ENCODE results near the gene SSH2.

The SSH2 gene

DNA sequence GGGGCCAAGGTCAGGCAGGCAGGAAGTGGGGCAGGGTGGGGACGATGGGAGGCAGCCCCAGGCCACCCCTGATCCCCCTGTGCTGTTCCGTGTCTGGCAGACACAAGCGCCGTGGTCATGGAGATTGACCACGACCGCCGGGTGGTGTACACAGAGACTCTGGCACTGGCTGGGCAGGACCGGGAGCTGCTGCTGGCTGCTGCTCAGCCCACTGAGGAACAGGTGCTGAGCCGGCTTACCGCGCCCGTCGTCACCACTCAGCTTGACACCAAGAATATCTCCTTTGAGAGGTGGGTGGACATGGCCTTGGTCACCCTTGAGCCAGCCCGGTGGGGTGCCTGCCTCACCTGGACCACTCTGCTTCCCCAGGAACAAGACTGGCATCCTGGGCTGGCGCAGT, 321.0 kb downstream of the SSH2 start:
- DNase-seq, result no peak

DNA sequence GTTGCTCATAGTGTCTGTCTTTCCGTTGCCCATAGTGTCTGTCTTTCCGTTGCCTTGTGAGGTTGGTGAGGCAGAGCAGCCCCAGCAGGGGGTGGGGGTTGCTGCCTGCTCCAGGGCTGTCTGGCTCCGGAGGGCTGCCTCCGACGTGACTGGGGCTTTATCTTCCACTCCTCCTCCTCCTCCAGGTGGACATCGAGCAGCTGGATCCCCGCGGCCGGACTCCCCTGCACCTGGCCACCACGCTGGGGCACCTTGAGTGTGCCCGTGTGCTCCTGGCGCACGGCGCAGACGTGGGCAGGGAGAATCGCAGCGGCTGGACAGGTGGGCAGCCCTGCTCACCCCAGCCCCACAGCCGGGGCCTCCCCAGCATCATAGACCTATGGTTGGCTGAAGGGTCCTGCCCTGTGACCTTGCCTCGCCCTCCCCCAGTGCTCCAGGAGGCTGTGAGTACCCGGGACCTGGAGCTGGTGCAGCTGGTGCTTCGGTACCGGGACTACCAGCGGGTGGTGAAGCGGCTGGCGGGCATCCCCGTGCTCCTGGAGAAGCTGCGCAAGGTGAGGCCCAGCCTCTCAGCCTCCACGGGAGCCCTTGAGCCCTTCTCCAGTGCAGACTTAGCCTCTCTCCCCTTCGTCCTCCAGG, 322.4 kb downstream of the SSH2 start:
- DNase-seq, result no peak

DNA sequence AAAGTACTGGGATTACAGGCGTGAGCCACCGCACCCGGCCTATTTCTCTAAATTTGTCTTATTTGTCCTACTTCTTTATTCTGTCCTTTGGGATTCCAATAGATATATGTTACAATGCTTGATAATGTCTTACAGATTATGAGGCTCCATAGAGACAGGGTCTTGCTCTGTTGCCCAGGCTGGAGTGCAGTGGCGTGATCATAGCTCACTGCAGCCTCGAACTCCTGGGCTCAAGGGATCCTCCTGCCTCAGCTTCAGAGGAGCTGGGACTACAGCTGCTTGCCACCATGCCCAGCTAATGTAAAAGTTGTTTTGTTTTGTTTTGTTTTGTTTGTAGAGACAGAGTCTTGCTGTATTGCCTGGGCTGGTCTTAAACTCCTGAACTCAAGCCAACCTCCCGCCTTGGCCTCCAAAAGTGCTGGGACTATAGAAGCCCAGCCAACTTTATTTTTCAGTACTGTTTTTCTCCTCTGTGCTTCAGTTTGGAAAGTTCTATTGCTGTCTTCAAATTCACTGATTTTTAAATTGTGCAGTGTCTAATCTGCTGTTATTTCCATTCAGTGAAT, 326.8 kb downstream of the SSH2 start:
- no peak for DNase-seq

DNA sequence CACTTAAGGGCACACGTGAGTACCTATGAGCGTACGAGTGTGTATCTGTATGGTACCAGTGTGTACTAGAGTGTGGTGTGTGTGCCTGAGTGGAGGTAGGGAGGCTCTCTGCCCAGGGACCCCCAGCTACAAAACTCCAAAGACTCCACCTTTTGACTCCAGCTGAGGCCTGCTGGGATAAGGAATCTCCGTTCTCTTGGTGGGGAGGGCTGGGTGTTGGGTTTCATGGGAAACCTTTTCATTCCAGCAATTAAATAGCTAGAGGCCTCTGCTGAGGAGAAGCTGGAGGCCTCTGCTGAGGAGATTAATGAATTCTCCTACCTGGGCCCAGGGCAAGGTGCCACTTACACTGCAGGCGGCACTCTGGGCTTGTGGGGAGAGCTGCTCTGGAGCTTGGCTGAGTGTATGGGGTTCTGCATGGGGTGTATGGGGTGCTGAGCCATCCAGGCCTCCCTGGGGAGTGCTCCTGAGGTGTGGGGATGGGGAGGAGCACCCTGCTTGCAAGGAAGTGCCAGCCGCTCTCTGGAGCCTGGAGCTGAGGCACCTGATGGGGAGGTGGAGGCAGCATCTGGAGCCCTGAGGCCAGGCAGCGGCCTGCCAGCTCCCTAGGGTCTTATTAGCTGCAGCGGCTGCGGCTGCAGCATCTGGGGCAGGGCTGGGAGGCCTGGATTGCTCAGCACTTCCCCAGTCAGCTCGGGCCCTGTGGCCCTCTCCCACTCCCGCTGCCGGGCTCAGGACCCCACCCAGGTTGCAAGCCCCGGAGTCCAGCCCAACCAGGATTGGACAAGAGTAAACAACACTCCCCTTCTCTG, 332.5 kb downstream of the SSH2 start:
- DNase-seq, result no peak

DNA sequence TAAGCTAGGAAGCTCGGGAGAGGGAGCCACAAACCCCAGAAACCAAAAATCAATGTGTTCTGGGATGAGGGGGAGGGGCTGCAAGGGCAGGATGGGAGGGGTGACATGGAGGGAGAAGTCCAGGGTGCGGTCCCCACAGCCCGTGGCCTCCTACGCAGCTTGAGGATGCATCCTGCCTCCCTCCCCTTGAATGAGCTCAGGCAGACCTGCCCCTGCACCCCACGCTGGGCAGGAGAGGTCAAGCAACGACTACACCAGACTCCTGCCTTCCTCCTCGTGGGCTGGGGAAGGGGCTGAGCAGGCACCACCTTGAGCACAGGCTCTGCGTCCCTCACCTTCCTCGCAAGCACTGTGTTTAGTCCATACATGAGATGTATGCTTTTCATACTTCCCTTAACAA, 333.2 kb downstream of the SSH2 start:
- no peak for DNase-seq

DNA sequence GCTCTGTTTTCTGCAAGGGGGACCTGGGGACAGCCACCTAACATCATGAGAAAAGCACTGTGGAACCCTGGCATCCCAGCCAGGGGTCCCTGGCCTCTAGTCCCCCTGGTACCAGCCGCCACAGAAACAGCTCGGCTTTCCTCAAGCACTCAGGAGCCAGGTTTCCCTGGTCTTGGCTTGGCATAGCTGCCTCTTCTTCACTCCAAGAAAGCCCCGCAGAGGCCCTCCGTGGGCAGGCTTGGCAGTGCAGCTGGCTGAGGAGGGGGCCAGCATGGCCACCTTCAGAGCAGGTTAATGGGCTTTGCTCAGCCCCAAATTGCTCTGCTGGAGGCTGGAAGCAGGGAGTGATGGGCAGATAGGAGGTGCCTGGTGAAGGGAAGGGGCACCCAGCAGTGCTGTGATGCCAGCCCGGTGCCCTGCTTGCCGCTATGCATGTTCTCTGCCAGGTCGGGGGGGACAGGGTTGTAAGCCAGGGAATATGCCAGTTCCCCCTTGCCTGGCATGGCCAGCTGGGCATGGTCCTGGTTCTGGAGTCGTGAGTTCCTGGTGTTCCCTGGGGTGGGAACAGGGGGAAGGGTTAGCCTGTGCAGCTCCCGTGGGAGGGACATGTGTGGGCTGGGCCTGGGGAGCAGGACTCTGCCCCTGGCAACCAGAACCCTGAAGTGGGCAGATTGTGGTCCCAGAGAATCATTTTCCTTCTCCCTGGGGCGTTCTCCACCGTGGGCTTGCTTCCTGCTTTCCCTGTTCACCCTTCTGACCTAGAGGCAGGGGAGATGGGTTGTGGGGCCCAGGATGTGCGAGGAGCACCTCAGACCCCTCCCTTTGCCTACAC, 333.9 kb downstream of the SSH2 start:
- DNase-seq, result no peak

DNA sequence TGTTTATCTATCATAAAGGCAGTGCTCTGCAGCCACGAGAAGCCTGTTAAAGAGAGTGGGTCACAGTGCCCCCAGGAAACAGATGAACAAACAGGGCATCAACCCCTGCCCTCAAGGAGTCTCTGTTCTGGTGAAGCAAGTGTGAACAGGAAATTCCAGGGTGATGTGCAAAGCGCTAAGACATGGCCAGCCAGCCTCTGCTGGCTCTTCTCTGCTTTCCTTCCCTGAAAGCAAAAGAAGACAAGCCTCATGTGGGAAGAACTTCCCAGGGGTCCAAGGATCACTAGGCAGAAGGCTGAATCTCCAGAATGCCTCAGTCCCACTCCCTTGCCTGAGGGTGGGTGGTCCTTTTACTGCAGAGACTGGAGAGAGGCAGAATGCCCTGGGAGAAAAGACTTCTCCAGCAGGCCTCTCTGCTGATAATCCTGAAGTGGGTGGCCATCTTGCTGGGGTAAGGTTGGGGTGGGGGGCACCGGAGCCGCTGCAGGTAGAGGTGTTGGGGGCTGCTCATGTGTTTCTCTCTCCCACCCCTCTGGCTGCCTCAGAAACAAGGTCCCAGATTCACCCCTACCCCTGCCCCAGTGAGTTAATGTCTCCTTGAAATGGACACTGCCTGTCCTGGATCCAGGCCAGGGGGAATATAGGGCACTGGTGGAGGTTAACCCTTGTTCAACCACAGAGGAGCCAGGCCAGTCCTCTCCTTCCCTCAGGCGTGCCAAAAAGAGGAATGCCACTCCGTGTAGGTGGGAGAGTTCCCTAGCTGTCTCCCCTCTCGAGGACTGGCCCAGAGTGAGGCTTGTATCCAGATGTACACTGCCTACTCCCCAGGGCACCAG, 334.7 kb downstream of the SSH2 start:
- DNase-seq, result peak; percentile 41

DNA sequence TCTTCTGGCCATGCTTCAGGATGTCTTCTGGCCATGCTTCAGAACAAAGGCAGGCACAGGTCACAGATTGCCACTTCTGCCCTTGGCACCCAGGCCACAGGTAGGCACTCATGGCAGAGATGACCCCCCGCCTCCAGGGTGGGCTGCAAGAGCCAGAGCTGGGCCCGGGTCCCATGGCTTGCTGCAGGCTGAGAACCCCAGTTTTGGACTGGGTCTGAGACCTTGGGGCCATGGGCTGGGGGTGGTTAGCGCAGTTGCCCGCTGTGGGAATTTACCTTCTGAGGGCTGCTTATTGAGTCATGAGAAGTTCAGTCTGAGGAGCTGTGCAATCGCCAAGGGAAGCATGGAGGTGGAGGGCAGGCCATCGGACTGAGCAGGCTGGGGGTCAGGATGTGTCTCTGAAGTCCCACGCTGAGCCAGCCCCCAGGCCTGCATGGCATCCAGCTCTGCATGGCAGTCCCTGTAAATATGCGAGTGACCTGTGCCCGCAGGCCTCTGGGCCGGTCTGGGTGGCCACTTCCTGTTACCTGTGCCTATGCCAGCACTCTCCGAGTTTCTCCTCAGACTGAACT, 335.4 kb downstream of the SSH2 start:
- DNase-seq, result no peak

DNA sequence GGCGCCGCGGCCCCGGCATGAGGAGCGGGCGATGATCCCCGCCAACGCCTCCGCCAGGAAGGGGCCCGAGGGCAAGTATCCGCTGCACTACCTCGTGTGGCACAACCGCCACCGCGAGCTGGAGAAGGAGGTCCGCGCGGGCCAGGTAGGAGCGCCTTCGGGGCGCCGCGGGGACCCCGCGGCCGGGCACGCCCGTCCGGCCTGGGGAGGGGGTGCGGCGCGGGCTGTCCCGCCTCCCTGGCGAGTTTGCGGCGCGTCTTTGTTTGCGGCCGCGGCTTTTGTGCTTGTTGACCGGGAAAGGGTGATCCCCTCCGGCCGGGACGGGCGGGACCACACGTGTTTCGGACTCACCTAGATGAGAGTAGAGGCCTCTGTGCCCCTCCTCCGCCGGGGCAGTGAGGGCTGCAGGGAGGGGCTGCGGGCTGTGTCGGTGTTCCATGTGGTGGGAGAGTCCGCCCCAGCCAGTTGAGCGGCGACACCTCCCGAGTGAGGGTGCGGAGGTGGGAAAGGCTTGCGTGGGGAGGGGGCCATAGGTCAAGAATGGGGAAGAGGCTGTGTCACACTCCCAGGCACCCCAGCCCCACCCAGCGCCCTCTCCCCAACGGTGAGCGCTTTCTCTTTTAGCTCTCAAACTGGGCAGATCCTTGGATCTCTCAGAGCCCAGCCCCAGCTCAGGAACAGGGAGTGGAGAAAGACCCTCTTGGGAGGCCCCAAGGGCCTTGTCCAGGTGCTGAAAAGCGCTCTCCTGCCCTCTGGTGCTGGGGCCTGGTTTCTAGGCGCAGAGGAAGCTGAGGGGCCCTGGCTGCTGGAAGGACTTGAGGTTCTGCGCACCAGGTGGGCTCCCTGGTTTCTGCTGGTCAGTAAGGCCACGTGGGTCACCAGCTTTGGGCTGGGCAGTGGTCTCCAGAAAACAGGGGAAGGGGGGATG, 336.2 kb downstream of the SSH2 start:
- no peak for DNase-seq

DNA sequence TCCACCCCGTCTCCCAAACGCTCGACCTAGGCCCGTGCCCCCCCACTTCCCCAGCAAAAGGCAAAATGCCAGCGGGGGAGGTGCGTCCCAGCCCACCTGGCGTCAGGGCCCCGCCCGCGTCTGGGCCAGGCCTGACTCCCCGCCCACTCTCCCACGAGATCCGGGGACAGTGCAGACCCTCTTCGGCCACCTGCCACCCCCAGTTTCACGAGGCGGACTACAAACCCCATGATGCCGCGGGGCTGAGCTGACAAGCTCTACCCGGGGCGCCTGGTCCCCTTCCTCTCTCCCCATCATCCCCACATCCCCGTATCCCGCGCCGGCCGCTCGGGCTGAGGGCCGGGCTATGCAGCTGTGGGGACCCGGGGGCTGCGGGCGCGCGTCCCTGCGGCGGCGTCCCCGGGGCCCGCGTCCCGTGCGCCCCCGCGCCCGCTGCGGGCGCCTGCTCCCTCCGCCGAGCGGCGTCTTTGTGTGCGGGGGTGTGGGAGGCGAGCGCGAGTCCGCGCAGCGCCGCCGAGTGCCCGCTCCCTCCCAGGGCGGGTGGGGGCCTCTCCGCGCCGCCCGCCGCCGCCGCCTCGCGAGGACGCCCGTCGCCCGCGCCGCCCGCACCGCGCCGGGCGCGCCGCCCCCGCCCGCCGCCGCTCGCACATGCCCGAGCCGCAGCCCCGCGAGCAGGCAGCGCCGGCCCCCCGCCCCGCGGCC, 337.0 kb downstream of the SSH2 start, which contains the start of gene ANKRD13B:
ANKRD13B (plus strand) TSS at position 283 of the 702 bp plus-strand sequence. CDS start 490 bp downstream, outside the sequence.
- DNase-seq, result no peak

DNA sequence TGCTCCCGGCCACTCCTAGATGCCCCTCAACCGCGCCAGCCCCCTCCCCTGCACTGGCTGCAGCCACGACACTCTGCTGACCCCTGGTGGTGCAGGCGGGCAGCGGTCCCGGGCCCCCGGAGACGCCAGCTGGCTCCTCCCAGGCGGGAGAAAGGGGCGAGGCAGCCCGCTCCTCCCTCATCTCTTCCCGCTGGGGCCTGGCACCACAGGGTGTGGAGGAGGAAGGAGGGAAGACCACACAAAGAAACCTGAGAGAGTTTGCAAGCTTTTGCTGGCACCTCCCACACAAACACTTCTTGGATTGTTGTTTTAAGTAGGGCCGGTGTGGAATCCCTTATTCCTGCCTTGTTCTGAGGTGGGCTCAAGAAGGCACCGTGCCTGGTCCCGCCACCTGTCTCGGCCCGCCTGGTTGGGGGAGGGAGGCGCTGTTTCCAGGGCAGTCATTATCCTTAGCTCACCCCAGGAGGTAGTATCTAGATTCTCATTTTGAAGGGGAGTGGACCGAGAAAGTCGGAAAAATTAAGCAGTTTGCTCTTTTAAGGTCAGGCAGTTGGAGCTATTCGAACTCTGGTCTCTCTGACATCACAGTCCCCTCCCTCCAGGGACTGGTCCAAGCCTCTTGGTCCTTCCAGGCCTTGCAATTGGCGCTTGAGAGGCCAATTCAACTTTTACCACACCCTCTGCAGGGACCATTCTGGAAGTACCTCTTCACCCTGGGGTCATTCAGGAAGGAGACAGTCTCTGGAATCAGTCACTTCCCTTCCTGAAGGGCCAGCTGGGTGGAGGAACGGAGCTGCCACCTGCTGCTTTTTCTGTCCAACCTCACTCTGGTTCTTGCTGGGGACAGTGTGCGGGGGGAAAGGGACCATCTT, 338.1 kb downstream of the SSH2 start:
- peak; percentile 78 for DNase-seq

DNA sequence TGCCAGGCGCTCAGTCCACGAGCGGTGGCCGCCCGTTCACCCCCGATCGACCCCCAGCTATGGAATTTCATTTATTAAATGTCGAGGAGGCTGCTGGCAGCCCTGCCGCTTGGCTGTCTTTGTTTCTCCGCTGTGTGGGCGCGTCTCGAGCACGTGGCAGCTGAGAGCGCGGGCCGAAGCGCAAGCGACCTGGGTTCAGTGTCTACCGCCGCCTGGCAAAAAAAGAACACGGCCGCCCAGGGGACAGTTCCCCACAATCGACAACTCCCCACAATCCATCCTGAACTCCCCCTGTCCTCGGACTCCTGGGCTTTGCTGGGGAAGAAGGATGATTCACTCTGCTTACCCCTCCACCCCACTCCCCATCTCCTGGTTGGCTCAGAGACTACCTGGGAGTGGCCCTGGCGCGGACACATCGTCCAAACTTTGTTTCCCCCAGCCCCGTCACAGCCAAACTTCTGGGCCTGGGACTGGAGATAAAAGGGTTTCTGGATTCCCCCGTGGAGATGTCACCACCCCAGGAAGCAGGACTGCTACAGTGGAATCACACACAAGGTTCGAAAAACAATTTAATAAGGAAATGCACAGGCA, 338.8 kb downstream of the SSH2 start:
- DNase-seq, result peak; percentile 73

DNA sequence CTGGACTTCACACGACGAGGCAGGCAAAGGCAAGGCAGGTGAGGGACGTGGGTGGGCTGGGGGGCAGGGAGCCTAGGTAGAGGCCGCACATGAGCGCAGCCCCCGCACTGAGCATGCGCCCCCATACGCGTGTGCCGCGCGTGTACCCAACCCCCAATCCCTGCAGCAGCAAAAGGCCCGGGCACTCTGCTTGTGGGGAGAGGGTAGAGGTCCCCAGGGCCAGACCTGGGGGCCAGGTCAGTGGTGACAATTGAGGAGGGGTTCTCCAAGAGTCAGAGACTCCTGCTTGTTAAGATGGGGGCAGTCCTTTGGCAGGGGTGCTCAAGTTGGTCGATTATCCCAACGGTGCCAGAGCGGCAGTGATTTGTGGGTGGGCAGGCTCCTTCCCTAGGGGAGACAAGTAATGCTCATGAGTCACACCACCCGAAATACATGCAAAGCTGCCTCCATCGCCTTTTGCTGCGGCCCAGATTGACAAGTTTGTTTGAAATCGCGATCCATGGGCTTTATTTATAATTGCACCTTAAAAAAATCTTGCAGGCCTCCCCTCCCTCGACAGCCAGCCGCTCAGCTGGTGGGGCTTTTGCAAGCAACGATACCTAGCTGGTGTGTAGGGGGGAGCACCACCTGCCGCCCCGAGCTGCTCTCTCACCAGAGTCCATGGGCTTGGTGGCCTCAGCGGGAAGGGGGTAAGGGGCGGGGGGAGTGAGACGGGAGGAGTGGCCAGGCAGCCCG, 339.4 kb downstream of the SSH2 start:
- DNase-seq, result peak; percentile 63

DNA sequence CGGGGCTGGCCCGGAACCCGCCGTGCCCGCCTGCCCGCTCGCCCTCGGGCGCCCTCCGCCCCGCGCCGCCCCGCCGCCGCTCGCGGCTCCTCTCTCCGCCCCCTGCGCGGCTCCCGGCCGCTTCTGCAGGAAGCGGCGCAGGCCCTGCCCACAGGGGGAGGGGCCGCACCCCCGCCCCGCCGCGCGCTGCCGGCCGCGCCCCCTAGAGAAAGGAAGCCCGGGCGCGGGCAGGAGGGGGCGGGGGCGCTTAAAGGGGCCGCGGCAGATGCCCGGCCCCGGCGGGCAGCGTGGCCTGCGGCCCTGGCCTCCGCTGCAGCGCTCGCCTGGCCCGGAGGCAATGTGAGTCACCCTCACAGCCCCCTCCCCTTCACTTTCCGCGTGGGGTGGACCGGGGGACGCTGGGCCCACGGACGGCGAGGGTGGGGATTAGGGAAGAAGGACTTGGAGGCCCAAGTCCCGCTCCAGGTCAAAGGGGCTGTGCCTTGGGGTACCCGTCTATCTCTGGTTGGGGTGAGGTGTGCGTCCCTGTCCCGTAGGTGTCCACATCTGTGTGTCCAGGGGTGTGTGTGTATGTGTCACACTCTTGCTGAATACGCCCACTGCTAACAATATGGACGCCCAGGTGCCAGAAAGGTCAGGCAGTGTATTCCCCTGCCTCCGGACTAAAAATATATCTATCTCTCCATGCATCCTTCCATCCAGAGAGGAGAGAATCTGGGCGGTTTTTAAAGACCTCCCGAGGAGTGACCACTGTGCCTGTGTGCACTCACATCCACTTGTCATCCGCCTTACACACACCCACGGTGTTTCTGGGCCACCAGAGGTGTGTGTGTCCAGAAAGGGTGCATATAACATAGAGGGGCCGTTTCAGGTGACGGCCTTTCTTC, 340.3 kb downstream of the SSH2 start, which contains the start of gene GIT1:
GIT1 (minus strand) TSS at position 125 of the 887 bp plus-strand sequence. CDS start 270 bp downstream, outside the sequence.
- peak; percentile 87 for DNase-seq

DNA sequence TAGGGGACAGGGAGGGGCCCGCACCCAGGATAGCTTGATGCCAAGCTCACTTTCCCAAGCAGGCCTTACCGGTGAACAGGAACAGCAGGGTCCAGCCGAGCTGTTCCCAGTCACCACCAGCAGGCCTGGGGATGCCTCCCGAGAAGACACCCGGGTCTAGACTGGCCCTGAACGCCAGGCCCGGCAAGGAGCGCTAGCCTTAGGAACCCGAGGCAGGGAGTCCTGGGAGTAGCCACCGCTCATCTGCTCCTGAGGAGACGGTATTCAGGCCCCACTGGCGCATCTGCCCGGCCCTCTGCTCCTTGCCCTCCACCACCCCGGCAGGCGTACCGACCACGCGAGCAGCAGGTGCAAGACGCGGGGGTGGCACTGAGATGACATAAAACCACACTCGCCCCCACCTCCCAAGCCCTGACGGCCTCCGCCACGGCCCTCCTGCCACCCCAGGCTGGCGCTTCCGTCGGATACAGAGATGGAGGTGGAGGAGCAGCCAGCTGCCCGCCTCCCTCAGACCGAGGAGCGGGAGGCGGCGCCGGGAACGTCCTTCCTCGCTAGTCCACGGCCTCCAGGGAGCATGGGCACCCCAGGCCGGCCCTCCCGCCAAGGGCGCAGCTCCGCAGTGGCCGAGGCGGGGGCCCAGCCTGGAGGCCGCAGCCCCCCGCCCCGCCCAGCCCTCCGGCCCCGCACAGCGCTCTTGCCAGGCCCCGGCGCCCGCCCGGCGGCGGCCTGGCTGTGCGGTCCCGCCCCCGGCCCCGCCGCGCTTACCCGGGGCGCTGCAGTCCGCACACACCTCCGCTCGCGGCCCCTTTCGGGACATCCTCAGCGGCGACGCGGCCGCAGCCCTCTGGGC, 341.2 kb downstream of the SSH2 start:
- DNase-seq, result no peak

All from fibroblast of skin of abdomen (primary cell).